ENCODE measurements around the gene KATNAL1.

GRCh38 chr13:30352121-30352520 lies 44.8 kb upstream of the KATNAL1 start:
- TF ChIP-seq CTCF (IDR thresholded peaks at IDR 0.05), result no peak
- no peak for TF ChIP-seq POLR2A (IDR thresholded peaks at IDR 0.05)

All from transverse colon (tissue), 3 donors.